Measurements from ENCODE around the gene CLEC16A.

The CLEC16A gene

DNA sequence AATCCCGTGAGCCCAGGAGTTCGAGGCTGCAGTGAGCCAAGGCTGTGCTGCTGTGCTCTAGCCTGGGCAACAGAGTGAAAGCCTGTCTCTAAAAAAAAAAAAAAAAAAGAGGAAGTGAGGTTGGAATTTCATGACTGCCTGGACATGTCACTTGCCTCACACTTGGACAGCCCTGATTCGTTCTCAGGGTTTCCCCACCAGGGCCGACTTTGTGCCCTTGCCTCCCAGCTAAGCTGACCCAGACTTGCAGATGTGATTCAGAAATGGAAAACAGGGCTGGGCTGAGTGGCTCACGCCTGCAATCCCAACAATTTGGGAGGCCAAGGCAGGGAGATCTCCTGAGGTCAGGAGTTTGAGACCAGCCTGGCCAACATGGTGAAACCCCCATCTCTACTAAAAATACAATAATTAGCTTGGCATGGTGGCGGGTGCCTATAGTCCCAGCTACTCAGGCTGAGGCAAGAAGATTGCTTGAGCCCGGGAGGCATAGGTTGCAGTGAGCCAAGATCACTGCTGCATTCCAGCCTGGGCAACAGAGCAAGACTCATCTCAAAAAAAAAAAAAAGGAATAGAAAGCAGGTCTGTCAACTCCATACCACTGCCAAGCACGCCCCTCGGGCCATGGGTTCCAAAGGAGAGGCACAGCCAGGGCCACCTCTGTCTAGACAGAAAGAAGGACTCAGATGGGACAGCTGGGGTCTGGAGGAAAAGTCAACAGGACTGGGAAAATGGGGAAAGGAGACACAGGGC lies 264.7 kb downstream of the CLEC16A start:
- DNase-seq (ENCODE audit: extremely low read depth, insufficient read length), result no peak
- TF ChIP-seq, protein P1, sequence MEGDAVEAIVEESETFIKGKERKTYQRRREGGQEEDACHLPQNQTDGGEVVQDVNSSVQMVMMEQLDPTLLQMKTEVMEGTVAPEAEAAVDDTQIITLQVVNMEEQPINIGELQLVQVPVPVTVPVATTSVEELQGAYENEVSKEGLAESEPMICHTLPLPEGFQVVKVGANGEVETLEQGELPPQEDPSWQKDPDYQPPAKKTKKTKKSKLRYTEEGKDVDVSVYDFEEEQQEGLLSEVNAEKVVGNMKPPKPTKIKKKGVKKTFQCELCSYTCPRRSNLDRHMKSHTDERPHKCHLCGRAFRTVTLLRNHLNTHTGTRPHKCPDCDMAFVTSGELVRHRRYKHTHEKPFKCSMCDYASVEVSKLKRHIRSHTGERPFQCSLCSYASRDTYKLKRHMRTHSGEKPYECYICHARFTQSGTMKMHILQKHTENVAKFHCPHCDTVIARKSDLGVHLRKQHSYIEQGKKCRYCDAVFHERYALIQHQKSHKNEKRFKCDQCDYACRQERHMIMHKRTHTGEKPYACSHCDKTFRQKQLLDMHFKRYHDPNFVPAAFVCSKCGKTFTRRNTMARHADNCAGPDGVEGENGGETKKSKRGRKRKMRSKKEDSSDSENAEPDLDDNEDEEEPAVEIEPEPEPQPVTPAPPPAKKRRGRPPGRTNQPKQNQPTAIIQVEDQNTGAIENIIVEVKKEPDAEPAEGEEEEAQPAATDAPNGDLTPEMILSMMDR (IDR thresholded peaks at IDR 0.05; ENCODE audit: insufficient read depth, low read length, poor library complexity, severe bottlenecking), result no peak
- Histone ChIP-seq H3K36me3 (ENCODE audit: control insufficient read depth, insufficient read depth, low read length) (no peaks in the 10 kb centered on the region), H3K4me3 (replicated peaks; ENCODE audit: low read depth, low read length) (no peak overlapping the region), H3K27me3 (replicated peaks; ENCODE audit: control insufficient read depth, insufficient read depth, low read length) (no peaks in the 10 kb centered on the region)

DNA sequence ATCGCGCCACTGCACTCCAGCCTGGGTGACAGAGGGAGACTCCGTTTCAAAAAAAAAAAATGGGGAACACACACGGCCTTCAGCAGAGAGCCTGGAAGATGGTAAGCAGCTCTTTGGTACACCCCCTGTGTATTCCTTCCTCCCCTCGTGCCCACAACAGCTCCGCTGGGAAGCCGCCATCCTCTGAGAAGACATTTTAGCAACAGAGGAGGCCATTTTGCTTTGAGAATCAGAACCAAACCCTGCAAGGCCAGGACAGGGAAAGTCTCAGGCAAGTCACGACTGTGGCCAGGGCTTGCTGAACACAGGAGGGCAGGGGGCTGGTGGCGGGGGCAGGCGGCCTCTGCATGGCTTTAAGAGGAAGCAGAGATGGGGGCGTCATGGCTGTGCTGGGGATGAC lies 265.9 kb downstream of the CLEC16A start:
- no peak for DNase-seq (ENCODE audit: extremely low read depth, insufficient read length)
- no peaks in the 10 kb centered on the region for H3K36me3 ChIP-seq (ENCODE audit: control insufficient read depth, insufficient read depth, low read length)
- no peak overlapping the region for H3K4me3 ChIP-seq (replicated peaks; ENCODE audit: low read depth, low read length)
- TF ChIP-seq, protein P1 (IDR thresholded peaks at IDR 0.05; ENCODE audit: insufficient read depth, low read length, poor library complexity, severe bottlenecking), result no peak
- no peaks in the 10 kb centered on the region for H3K27me3 ChIP-seq (replicated peaks; ENCODE audit: control insufficient read depth, insufficient read depth, low read length)

DNA sequence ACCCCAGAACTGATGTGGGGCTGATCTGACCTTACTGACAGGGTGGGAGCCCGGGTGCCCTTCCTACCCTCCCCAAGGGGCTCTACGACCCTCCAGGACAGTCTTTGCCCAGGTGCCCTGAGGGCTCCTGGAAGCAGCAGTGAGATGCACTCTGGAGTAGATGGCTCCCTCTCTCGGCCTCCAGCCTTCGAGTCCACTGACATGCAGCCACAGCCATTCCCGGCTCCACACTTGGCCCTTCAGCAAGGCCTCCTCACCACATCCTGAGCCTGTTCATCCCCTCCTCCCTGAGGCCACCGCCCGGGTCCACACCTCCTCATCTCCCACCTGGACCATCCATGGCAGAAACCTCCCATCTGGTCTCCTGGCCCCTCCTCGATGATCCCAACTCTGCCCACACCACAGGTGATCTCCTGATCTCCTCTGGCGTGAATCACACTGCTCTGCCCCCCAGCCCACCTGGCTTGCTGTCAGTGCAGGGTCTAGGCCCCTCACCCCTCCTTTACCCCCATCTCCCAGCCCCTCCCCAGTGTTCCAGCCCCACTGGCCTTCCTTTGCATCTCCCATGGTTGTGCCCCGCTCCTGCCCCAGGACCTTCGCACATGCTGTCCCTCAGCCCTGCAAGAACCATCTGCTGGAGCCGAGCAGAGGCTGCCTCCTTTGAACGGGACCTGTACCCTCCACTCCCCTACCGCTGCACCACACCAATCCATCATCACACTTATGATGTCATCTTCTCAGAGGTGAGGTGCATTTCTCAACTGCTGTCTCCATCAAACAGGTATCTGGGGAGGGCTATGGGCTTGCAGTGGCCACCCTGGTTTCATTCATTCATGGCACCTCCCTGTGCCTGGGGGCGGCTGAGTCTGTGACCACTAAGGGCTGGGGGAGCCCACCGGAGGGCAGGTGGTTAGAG lies 267.0 kb downstream of the CLEC16A start:
- TF ChIP-seq, protein P1 (IDR thresholded peaks at IDR 0.05; ENCODE audit: insufficient read depth, low read length, poor library complexity, severe bottlenecking), result no peak
- no peaks in the 10 kb centered on the region for H3K27me3 ChIP-seq (replicated peaks; ENCODE audit: control insufficient read depth, insufficient read depth, low read length)
- DNase-seq (ENCODE audit: extremely low read depth, insufficient read length), result no peak
- no peaks in the 10 kb centered on the region for H3K36me3 ChIP-seq (ENCODE audit: control insufficient read depth, insufficient read depth, low read length)
- H3K4me3 ChIP-seq (replicated peaks; ENCODE audit: low read depth, low read length), result no peak overlapping the region

- Histone ChIP-seq H3K36me3 (ENCODE audit: control insufficient read depth, insufficient read depth, low read length) (no peaks in the 10 kb centered on the region), H3K4me3 (replicated peaks; ENCODE audit: low read depth, low read length) (no peak overlapping the region), H3K27me3 (replicated peaks; ENCODE audit: control insufficient read depth, insufficient read depth, low read length) (no peaks in the 10 kb centered on the region)
- TF ChIP-seq, protein P1 (IDR thresholded peaks at IDR 0.05; ENCODE audit: insufficient read depth, low read length, poor library complexity, severe bottlenecking), result no peak
- no peak for DNase-seq (ENCODE audit: extremely low read depth, insufficient read length)
Observed at GRCh38 chr16:11211977-11212797, 267.8 kb downstream of the CLEC16A start.

- TF ChIP-seq, protein P1 (IDR thresholded peaks at IDR 0.05; ENCODE audit: insufficient read depth, low read length, poor library complexity, severe bottlenecking), result no peak
- Histone ChIP-seq H3K36me3 (ENCODE audit: control insufficient read depth, insufficient read depth, low read length) (no peaks in the 10 kb centered on the region), H3K27me3 (replicated peaks; ENCODE audit: control insufficient read depth, insufficient read depth, low read length) (no peaks in the 10 kb centered on the region), H3K4me3 (replicated peaks; ENCODE audit: low read depth, low read length) (no peak overlapping the region)
- DNase-seq (ENCODE audit: extremely low read depth, insufficient read length), result peak; percentile 59
Observed at GRCh38 chr16:11212798-11213196, 268.4 kb downstream of the CLEC16A start.

All from GM06990 (cell line).